ENCODE results near the gene GIMAP1.

GIMAP1 gene

GRCh38 chr7:150722431-150722931 is 6.1 kb downstream of the GIMAP1 start:
- DNase-seq (ENCODE audit: low read depth in 2 of 2), result no peak

GRCh38 chr7:150723467-150723866 is 7.1 kb downstream of the GIMAP1 start:
- DNase-seq (ENCODE audit: low read depth in 2 of 2), result no peak

- DNase-seq (ENCODE audit: low read depth in 2 of 2), result no peak
These were observed 11.0 kb downstream of the GIMAP1 start for GRCh38 chr7:150727381-150727780.

GRCh38 chr7:150728011-150728410 is 11.6 kb downstream of the GIMAP1 start:
- no peak for DNase-seq (ENCODE audit: low read depth in 2 of 2)

GRCh38 chr7:150728609-150729008 is 12.2 kb downstream of the GIMAP1 start:
- no peak for DNase-seq (ENCODE audit: low read depth in 2 of 2)

- DNase-seq (ENCODE audit: low read depth in 2 of 2), result no peak
These were observed 15.5 kb downstream of the GIMAP1 start for GRCh38 chr7:150731916-150732315.

- DNase-seq (ENCODE audit: low read depth in 2 of 2), result no peak
These were observed 16.5 kb downstream of the GIMAP1 start for GRCh38 chr7:150732786-150733481.

GRCh38 chr7:150733482-150734095 is 17.2 kb downstream of the GIMAP1 start:
- DNase-seq (ENCODE audit: low read depth in 2 of 2), result no peak

- DNase-seq (ENCODE audit: low read depth in 2 of 2), result no peak
These were observed 17.8 kb downstream of the GIMAP1 start for GRCh38 chr7:150734254-150734653.

GRCh38 chr7:150735596-150736358 is 19.4 kb downstream of the GIMAP1 start:
- DNase-seq (ENCODE audit: low read depth in 2 of 2), result no peak

- DNase-seq (ENCODE audit: low read depth in 2 of 2), result no peak
These were observed 20.5 kb downstream of the GIMAP1 start for GRCh38 chr7:150736864-150737263.

GRCh38 chr7:150737265-150738055 is 21.0 kb downstream of the GIMAP1 start, which contains the start of gene GIMAP5:
GIMAP5 (plus strand) TSS chr7:150737418; CDS start chr7:150740885, 3,467 bp downstream.
- peak in 1 of 2 donors; percentile 37 for DNase-seq (ENCODE audit: low read depth in 2 of 2)

- DNase-seq (ENCODE audit: low read depth in 2 of 2), result no peak
These were observed 21.7 kb downstream of the GIMAP1 start for GRCh38 chr7:150738092-150738491.

- DNase-seq (ENCODE audit: low read depth in 2 of 2), result no peak
These were observed 22.2 kb downstream of the GIMAP1 start for GRCh38 chr7:150738591-150739001.

GRCh38 chr7:150739033-150739432 is 22.6 kb downstream of the GIMAP1 start:
- no peak for DNase-seq (ENCODE audit: low read depth in 2 of 2)

- DNase-seq (ENCODE audit: low read depth in 2 of 2), result no peak
These were observed 23.6 kb downstream of the GIMAP1 start for GRCh38 chr7:150740053-150740452.

GRCh38 chr7:150742286-150742968 is 26.0 kb downstream of the GIMAP1 start:
- no peak for DNase-seq (ENCODE audit: low read depth in 2 of 2)

- DNase-seq (ENCODE audit: low read depth in 2 of 2), result no peak
These were observed 27.7 kb downstream of the GIMAP1 start for GRCh38 chr7:150744041-150744656.

GRCh38 chr7:150745086-150745485 is 28.7 kb downstream of the GIMAP1 start:
- no peak for DNase-seq (ENCODE audit: low read depth in 2 of 2)

- DNase-seq (ENCODE audit: low read depth in 2 of 2), result no peak
These were observed 29.5 kb downstream of the GIMAP1 start for GRCh38 chr7:150745876-150746275.

GRCh38 chr7:150746921-150747320 is 30.5 kb downstream of the GIMAP1 start:
- no peak for DNase-seq (ENCODE audit: low read depth in 2 of 2)
